Stimulated activated CD4-positive, alpha-beta T cell treated with anti-CD3 and anti-CD28 coated beads, Interleukin-15, amount 100 ng/mL, for 1 hour (primary cell): ENCODE measurements around the gene AOC1.
"Not testable (repeated sequence)": the region's sequence is repeated elsewhere in the genome, so short reads cannot be mapped to it uniquely, and the experiment has no call there.

Experiments used
- DNase-seq, 2 donors: peaks; one replicate each; pipeline ENCODE4 v3.0.0-alpha.2; 2020; ENCODE audit warnings: low read depth in 1 of 2, low spot score in 1 of 2

AOC1 gene

DNA sequence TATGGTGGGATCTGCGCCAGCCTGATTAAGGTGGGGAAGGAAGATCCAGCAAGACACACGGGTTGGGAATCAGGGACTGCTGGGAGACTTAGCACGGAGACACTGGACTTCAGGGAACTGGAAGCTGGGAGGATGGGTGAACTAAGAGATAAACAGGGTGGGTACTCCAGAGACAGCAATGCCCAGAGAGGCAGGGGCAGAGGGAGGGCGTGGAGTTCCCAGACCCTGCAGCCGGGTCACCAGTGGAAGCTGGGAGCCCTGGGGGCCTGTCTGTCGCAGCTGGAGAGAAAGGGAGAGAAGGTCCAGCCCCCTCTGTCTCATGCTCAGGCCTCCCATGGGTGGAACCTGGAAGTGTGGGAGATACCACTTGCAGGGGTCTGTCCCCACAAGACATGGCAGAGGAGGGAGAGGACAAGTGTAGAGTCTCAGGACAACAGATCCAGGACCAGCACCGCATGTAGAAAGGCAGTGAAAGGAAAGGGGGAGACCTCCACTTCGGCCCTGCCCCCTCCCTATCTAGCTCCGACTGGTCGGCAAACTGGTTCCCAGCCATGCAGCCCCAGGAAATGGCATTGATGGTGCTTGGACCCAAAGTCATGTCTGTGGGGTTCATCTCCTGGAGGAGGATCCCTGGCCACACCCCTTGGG, 44.4 kb downstream of the AOC1 start:
- DNase-seq = no peak

DNA sequence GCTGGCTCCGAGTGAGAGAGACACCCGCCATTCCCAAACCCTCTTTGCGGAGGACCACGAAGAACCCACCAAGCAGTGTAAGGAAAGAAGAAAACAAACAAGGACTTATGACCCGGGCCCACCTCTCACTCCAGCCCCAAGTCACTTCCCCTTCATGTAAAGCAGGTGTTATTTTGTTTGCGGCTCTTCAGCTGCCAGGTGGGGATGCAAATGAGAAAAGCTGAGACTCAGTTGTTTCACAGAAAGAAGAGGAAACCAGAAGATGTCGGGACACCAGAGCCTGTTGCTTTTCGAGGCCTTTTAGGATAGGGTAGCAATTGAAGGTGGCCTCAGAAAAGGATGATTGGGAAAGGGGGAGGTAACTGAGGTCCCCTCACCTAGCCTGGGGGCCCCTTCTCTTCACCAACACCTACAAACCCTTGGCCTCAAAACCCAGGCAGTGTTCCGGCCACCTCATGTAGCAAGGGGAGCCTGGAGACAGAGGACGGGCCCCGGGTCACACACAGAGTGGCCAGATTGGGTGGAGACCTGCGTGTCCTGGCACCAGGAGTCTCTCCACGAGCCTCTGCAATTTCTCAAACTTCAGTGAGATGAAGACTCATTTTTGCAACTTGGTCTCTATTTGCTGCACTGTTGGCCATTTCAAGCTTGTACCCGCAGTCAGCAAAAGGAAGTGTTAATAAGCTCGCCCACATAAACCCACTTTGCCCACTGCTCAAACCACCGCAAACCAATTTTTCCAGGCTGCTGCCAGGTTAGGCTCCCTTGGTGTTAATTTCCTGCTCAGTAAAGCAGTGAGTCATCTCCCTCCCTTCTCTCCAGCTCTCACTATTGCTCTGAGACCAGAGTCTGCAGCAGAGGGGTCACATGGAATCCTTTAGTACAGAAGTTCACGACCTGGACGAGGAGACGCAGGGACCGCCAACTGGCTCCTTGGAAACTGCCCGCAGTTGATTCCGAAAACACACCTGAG, 45.5 kb downstream of the AOC1 start:
- no peak for DNase-seq

DNA sequence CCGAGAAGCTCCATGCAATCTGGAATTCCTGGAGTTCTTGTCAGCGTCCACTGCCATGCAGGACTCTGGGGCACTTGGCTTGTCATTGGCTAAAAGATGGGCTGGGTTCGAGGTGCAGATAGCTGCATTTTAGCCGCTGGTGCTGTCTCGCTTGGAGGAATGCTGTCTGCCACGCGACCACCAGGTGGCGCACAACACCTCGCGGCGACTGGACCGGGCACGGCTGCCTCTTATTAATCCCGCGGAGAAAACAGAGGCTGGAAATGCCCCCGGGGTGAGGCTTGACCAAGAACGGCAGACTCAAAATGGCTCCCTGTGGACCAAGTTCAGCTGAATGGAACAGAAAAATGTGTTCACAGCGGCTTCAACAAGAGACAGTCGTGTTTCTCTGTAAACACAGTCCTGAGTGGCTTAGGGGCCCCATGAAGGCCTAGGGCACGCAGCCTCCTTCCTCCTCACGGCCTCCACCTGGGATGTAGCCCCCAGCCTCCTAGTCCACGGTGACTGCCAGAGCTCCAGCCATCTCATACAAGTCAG, 46.2 kb downstream of the AOC1 start:
- DNase-seq = peak; percentile 57 to 70

DNA sequence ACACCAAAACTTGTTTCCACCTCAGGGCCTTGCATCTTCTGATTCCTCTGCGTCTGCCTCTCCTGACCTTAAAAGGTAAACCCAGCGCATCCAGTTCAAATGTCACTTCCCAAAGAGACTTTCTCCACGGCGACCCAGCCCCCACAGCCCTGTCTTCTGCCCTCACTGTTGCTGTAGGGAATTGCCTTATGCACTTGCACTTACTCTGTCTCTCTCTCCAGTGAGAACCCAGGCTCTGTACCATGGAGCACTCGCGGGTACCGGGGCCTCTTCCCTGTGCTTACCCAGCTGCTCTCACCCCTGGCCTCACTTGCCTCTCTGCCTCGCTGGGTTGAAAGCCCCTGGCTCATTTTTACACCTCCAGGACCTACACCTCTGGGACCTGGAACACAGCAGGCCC, 48.4 kb downstream of the AOC1 start:
- no peak for DNase-seq

DNA sequence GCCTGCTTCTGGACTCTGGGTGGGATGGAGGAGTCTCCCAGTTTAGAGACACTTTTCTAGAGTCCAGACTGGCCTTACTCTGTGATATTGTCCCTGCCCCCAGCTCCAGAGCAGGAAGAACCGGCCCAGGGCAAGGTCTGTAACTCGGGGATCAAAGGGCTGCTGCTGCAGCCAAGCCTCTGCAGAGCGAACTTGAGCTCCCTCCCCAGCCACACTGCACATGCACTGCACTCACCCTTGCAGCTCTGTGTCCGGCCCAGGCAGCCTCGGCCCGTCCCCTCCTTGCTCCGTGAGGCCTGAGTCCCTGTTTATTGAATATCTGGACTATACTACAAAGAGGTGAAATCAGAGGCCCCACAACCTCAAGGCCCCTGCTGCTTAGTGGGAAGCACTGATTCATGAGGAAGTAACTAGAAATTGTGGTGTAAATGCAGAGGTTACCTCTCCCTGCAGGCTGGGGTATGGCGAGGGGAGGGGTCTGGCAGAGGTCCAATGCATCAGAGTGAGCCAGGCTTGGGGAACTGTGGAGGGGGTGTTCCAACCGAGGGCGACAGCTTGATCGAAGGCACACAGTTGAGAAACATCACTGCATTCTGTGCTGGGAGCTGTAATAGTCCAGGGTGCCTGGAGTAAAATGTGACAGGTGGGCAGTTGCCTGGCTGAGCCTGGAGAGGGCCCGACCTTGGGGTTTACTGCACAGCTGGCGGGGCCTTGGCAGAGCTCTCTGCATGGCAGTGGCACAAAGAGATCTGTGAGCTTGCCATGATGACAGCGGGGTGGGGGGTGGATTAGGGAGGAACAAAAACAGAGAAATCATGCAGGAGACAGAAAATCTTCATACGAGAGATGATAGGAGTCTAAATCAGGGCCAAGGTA, 49.1 kb downstream of the AOC1 start:
- DNase-seq = no peak

DNA sequence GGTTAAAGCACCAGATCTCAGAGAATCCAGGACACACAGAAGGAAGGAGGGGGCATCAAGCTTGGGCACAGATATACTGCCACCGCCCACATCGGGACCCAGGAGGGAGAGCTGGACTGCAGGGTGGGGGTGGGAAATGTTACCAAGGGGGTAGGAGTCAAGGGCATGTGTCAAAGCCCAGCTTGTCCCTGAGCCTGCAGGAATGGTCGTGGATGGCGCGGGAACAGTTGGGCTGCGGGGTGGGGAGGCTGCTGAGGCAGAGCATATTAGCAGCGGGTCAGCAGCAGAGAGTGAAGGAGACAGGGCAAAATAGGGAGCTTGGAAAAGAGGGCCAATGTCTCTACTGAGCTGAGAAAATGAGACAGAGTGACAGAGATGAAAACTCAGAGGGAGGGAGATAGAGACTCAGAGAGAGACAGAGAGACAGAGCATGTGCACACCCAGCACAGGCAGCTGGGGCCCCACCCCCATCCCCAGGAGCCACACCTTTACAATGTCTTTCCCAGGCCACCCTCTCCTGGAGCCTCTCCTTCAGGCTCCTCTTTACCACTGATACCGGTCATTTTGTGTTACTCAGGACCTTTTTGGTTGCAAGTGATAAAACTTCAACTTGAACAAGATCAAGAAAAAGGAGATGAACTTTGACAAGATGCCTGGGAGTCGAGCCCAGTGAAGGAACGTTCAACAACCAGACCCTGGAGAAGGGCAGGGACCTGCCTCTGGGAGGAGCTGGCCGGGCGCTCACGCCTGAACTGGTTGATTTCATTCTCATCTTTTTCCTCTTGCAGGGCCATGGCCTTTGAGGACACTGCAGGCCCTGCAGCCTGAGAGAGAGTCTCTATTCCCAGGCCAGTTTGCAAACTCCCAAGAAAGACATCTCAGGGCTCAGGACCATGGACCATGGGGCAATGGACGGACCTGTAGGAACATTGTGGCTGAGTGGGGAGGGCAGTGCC, 50.0 kb downstream of the AOC1 start:
- no peak for DNase-seq

DNA sequence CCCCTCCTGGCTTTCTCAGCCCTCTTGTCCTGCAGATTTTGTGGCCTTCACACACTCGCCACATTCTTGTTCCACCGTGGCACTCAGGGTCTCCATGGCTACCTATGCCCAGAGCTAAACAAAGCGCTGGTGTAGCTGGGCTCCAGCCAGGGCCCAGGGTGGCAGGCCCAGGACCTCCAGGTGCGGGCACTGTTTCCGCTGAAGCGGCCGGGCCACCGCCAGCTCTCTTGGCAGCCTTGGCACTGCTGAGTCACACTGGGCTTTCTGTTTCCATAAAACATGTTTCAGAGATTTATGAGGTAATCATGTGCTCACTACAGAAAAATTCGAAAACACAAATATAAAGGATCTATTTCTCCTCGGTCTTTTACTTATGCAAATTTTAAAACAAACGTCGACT, 51.3 kb downstream of the AOC1 start:
- no peak for DNase-seq

DNA sequence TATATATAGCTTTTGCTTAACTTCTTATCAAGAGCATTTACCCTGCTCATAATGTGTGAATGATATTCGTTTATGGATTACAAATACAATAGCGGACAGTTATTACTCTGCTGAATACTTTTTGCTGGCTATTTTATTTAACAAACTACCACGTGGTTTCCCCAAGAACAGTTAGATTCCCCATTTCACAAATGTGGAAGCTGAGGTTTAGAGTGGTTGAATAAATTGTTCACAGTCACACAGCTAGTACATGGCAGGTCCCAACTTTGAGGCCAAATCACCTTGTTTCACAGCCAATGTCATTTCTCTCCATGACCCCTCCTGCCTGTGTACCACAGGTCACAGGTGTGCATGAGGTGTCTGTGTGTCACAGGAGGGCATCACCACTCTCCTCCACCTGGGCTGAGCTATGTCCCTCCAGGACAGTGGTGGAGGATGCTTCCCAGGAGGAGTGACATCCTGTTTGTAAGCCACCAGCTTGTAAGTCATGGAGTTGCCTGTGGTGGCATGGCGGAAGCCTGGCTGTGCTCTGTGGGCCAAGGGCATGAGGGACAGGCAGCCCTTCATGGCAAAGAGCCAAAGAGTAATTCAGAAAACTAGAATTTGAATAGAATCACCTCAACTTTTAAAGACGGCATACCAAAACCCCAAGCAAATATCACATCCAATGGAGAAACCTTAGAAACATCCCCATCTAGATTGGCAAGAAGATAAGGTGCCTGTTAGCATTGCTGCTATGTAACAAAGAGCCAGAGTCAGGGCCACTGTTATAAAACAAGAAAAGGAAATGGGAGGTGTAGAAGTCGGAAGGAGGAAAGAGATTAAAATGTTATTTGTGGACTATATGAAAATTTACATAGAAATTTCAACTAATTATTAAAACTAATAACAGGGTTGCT, 51.9 kb downstream of the AOC1 start:
- no peak for DNase-seq

DNA sequence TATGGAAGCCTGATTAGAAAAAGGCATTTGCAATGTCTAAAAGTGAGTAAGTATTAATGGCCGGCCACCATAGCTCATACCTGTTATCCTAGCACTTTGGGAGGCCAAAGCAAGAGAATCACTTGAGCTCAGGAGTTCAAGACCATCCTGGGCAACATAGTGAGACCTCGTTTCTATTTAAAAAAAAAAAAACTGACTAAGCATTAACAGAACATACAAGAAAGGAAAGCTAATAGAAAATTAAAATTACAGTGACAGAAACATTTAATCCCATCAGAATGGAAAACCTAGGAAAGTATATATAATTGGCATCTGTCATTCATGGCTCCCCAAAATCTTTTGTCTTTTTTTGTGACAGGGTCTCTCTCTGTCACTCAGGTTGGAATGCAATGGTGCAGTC, 55.9 kb downstream of the AOC1 start:
- no peak for DNase-seq

DNA sequence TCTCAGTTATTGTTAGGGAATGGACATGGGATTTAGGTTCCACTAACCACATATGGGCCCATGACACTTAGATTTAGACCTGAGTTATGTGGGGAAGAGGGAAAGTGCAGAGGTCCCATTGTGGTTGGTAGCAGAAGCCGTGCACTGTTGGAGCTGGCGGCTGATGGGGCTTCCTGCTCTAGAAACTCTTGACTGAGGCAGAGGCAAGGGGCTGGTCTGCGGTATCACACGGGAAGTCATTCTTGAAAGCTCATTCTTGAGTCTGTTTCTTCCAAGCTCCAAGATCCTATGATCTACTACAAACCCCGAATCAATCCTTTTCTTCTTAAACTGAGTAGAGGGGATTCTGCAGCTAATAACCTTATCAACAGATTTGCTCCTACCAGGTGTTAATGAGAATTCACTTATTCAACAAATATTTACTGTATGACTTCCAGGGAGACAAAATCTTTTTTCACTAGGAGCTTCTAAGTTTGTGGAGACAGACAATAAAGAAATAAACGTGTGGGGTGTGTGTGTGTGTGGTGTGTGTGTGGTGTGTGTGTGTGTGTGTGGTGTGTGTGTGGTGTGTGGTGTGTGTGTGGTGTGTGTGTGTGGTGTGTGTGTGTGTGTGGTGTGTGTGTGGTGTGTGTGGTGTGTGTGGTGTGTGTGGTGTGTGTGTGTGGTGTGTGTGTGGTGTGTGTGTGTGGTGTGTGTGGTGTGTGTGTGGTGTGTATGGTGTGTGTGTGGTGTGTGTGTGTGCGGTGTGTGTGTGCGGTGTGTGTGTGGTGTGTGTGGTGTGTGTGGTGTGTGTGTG, 57.1 kb downstream of the AOC1 start:
- no peak for DNase-seq

DNA sequence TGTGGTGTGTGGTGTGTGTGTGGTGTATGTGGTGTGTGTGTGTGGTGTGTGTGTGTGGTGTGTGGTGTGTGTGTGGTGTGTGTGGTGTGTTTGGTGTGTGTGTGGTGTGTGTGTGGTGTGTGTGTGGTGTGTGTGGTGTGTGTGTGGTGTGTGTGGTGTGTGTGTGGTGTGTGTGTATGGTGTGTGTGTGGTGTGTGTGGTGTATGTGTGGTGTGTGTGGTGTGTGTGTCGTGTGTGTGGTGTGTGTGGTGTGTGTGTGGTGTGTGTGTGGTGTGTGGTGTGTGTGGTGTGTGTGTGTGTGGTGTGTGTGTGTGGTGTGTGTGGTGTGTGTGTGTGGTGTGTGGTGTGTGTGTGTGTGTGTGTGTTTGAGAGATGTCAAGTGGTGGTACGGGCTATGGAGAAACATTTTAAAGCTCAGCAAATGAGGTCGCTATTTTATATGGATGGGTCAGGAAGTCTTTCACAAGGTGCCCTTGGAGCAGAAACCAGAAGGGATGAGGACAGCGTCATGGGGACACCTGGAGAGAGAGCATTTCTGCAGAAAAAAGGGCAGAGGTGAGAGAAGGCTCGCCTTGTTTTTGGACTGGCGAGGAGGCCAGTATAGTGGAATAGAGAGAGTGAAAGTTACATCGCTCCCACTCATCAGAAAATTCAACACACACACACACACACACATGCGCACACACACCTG, 58.1 kb downstream of the AOC1 start:
- DNase-seq = not testable (repeated sequence)

DNA sequence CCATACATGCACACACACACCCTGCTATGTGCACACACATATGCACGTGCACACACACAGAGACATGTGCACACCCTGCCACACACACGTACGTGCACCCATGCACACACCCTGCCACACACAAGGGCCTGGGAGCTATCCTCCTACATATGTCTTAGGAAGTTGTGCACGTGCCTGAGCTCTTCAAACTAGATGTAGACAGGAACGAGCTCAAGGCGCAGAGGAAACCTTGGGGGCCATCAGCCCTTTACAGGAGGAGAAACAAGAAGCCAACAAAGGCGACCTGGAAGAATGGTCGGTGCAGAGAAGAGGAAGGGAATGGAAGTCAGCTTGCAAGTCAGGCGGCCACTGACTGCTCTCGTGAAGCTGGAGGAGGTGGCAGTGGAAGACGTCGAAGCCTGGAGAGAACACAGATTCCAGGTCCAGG, 58.7 kb downstream of the AOC1 start:
- DNase-seq = no peak
